NCI-H2107 treated with DMSO at 0.1 percent for 48 hours (cell line): Measurements from ENCODE around the gene MYPOP.

Experiments
- DNase-seq: peaks from one replicate; lab custom pipeline; 2025; ENCODE audit not compliant: unreplicated experiment; lab: John Stamatoyannopoulos, UW

Gene MYPOP

GRCh38 chr19:45901912-45902650 lies at the start of gene MYPOP:
Gene MYPOP (minus strand): TSS chr19:45902613. CDS start chr19:45901773, 840 bp downstream.
- DNase-seq, result no peak

- no peak for DNase-seq
These were observed 45.5 kb upstream of the MYPOP start for GRCh38 chr19:45947926-45948325.

GRCh38 chr19:45940515-45940805 lies 38.0 kb upstream of the MYPOP start:
- DNase-seq, result no peak

- no peak for DNase-seq
These were observed 37.5 kb upstream of the MYPOP start for GRCh38 chr19:45939792-45940514.

GRCh38 chr19:45938733-45939319 lies 36.4 kb upstream of the MYPOP start:
- no peak for DNase-seq

GRCh38 chr19:45935267-45935666 lies 32.9 kb upstream of the MYPOP start:
- DNase-seq, result no peak

- no peak for DNase-seq
These were observed 32.3 kb upstream of the MYPOP start for GRCh38 chr19:45934551-45935230.

GRCh38 chr19:45933759-45934158 lies 31.3 kb upstream of the MYPOP start:
- DNase-seq, result no peak

- DNase-seq, result no peak
These were observed 28.6 kb upstream of the MYPOP start for GRCh38 chr19:45931055-45931454.

- no peak for DNase-seq
These were observed 26.8 kb upstream of the MYPOP start for GRCh38 chr19:45929247-45929646.

- peak; percentile 65 for DNase-seq
These were observed 25.3 kb upstream of the MYPOP start for GRCh38 chr19:45927565-45928261.

- no peak for DNase-seq
These were observed 22.6 kb upstream of the MYPOP start for GRCh38 chr19:45924891-45925447.

GRCh38 chr19:45922281-45922680 lies 19.9 kb upstream of the MYPOP start:
- DNase-seq, result no peak

GRCh38 chr19:45920458-45920857 lies 18.0 kb upstream of the MYPOP start:
- no peak for DNase-seq

GRCh38 chr19:45919678-45920077 lies 17.3 kb upstream of the MYPOP start:
- no peak for DNase-seq

- no peak for DNase-seq
These were observed 16.3 kb upstream of the MYPOP start for GRCh38 chr19:45918721-45919120.

- DNase-seq, result no peak
These were observed 15.1 kb upstream of the MYPOP start for GRCh38 chr19:45917421-45918091.

GRCh38 chr19:45913874-45914830 lies 11.7 kb upstream of the MYPOP start, which contains the start of gene NANOS2:
Gene NANOS2 (minus strand): TSS chr19:45914778. CDS start chr19:45914693, 85 bp downstream.
- DNase-seq, result no peak

- DNase-seq, result no peak
These were observed 8.9 kb upstream of the MYPOP start for GRCh38 chr19:45911291-45911690.
